Mononuclear cell (primary cell): ENCODE data around the gene CPO. TPM values are rescaled to one million over a fixed set of nuclear protein-coding genes. Genes with fewer than 3 reads are reported as not detected.

Experiments
- H3K27me3 ChIP-seq: 2 replicates; pipeline ENCODE4 v1.6.0; 2011; ENCODE audit warnings: low read length, control low read depth; ENCODE audit not compliant: insufficient read depth
- H3K4me1 ChIP-seq: 2 replicates; pipeline ENCODE4 v1.5.1; 2011; ENCODE audit warnings: mild to moderate bottlenecking, low read length, control low read depth; ENCODE audit not compliant: insufficient read depth
- H3K4me3 ChIP-seq: 2 replicates; pipeline ENCODE4 v1.5.1; 2011; ENCODE audit warnings: mild to moderate bottlenecking, low read length, moderate library complexity
- H3K9me3 ChIP-seq: 2 replicates; pipeline ENCODE4 v1.5.1; 2011; ENCODE audit warnings: low read depth, mild to moderate bottlenecking, control low read depth, low read length
- total RNA-seq: library from RNA; depleted of rRNA; stranded (reverse); fragments of >200 nt; gene quantifications from one replicate; pipeline ENCODE4 v1.2.3, GENCODE V29; 2012

CPO gene
- total RNA-seq, 1 donor: 0.21 TPM

DNA sequence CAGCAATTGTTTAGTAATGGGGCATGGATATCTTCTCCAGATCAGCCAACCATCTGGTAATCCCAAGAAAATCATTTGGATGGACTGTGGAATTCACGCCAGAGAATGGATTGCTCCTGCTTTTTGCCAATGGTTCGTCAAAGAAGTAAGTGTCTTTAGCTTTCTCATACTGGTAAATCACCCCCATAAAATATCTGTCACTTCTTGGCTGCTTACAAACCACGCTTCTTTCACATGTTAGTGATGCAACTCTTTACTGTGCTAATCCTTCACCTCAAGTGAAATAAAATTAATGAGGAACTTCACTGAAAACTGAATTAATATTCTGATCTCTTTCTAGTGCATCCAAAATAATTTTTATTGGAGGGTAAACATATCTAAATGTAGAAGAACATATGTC, 18.9 kb downstream of the CPO start:
- Histone ChIP-seq H3K27me3 (no peaks in the 10 kb centered on the region), H3K9me3 (no peaks in the 10 kb centered on the region), H3K4me1 (no peaks in the 10 kb centered on the region), H3K4me3 (no peak overlapping the region)

DNA sequence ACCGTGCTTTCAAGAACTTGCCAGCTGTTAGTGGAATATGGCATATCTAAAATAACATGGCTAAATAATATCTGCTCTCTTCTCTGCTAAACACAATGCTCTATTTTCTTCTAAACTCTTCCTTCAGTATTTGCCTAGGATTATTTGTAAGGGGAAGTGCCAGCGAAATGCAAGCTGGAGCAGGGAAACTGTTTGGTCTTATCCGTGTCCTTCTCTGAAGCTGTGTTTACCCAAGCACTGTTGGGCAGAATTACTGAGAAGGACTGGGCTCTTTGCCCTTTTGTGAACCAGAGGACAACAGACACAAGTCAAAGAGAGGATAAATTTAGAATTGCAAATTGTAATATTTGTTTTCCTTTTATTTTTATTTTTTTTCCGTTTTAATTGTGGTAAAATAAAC, 23.6 kb downstream of the CPO start:
- H3K27me3 ChIP-seq: no peaks in the 10 kb centered on the region
- H3K9me3 ChIP-seq: no peaks in the 10 kb centered on the region
- H3K4me3 ChIP-seq: no peak overlapping the region
- no peaks in the 10 kb centered on the region for H3K4me1 ChIP-seq

DNA sequence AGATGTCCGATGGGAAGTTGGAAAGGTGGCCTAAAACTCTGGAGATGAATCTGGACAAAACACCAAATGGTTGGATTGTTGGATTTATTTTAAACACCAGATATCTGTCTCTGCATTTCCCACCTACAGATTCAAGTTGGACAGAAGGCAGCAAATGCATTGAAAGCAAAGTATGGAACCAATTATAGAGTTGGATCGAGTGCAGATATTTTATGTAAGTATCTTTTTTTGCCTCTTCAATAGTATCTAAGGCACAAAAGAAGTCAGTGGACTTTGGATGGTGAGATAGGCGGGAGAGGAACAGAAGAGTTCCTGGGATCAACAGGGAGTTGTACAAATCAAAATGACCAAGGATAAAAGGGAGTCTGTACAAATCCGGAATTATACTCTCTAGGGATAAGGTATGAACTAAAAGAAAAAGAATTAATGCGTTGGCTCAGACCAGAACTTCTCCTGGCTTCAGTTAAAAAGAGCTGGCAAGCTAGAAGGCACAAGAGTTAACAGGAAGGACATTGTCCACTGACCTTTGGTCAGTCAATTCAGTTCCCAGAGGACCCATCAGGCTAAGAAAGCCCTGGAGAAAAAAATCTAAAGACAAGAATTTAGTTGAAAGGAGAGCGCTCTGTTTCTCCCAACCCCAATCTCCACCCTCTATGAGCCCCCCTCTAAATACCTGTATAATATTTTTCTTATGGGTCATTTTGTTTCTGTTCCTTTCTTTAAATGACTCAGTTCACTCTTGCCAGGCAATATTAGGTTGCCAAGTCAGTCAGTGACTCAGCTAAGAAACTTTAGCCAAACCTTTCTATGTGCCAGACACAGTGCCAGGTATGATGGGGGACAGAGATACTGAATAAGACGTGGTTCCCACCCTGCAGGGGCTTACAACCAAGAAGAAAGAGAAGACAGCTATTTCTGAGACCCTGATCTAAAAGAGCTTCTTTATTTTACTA, 29.1 kb downstream of the CPO start:
- H3K9me3 ChIP-seq: no peaks in the 10 kb centered on the region
- peaks cover 4% of the 10 kb centered on the region for H3K4me1 ChIP-seq
- no peak overlapping the region for H3K4me3 ChIP-seq
- H3K27me3 ChIP-seq: no peaks in the 10 kb centered on the region

DNA sequence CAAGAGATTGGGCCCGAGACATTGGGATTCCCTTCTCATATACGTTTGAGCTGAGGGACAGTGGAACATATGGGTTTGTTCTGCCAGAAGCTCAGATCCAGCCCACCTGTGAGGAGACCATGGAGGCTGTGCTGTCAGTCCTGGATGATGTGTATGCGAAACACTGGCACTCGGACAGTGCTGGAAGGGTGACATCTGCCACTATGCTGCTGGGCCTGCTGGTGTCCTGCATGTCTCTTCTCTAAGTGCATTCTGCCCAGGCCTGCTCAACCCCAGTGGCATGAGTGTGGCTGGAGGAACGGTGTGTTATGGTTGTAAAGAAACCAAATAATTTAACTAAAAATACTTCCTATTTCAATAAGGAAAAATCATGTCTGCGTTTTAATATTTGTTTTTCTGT, 29.9 kb downstream of the CPO start:
- no peaks in the 10 kb centered on the region for H3K9me3 ChIP-seq
- H3K27me3 ChIP-seq: no peaks in the 10 kb centered on the region
- peaks cover 4% of the 10 kb centered on the region for H3K4me1 ChIP-seq
- no peak overlapping the region for H3K4me3 ChIP-seq

DNA sequence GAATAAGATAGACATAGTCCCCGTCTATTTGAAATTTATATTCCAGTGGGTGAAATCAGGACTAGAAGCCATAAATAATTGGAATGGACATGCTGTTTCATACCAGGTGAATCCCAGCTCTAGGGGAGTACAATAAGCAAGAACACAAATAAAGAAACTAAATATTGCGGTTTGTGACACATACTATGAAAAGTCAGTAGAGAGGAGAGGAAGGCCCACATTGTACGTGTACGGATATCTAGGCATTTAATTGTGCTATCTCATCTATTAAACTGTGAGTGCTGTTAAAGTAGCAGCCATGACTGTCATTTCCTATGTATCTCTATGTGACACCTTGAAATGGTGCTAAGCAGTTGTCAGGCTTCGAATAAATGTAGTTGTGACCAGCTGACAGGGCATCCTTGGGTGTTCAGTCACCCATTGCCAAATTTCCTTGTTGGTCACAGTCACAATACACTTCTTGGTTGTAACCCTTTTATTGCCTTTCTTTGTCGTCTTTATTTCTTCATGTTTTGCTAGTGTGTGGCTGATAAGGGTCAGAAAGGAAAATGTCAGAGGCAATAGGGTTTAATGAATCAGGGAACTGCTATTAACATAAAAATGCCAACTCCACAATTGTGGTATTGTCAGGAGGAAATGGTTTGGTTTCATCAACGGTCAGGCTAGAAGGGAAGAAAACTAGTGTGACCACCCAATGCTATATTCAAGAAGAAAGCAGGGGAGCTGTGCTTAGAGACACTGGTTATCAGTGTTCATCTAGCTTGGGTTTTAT, 31.5 kb downstream of the CPO start:
- Histone ChIP-seq H3K27me3 (no peaks in the 10 kb centered on the region), H3K9me3 (no peaks in the 10 kb centered on the region), H3K4me3 (no peak overlapping the region), H3K4me1 (peaks cover 4% of the 10 kb centered on the region)

DNA sequence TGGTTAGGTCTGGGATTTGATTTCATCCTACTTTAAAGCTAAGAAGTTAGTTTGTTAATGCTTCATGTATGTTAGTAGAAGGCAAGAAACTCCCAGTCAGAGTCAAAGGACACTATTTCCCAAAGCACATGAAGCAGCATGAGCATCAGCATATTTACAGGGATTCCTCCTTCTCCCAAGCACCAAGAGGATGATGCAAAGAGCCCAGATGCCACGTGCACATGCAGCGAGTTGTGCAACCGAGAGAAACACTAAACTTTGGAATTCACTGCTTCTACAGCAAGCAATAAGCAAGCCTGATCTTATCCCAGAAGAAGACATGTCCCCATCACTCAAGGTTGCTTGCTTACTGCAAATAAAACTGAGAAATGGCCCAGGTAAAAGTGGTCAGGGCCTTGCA, 32.5 kb downstream of the CPO start:
- H3K9me3 ChIP-seq: no peaks in the 10 kb centered on the region
- no peaks in the 10 kb centered on the region for H3K27me3 ChIP-seq
- no peak overlapping the region for H3K4me3 ChIP-seq
- peaks cover 4% of the 10 kb centered on the region for H3K4me1 ChIP-seq

DNA sequence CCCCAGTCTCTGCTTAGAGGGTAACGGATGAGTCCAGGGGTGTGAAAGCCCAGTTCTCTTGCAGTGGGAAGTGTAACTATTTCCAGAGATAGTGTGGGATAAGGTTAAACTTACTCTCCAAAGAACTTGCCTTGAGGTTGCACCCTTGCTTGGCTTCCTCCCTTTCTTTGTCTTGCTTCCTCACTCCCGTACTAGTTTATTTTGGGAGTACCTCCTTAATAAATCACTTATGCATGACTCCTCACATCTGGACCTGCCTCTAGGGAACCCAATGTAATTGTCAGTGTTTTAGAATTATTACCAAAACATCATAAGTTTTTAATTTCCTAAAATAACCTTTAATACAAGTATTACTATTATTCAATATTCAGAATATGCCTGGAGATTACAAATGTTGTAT, 35.2 kb downstream of the CPO start:
- Histone ChIP-seq H3K9me3 (no peaks in the 10 kb centered on the region), H3K27me3 (no peaks in the 10 kb centered on the region), H3K4me3 (no peak overlapping the region), H3K4me1 (peaks cover 4% of the 10 kb centered on the region)

DNA sequence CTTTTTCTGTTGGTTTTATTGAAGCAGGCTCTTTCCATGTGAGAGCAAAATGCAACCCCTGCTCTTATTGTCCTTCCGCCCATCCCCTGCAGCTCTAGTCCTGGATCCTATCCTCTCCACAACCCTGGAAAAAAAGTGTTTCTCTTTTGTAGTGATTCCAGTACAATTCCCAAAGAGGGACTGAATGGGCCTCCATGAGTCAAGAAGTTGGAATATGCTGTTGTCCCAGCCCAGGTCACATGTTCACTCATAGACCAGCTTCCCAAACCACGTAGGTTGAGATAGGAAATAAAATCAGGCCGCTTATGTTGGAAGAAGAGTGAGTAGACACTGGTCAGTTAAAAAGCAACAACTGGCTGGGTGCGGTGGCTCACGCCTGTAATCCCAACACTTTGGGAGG, 39.4 kb downstream of the CPO start:
- Histone ChIP-seq H3K4me3 (no peak overlapping the region), H3K4me1 (peaks cover 16% of the 10 kb centered on the region), H3K27me3 (no peaks in the 10 kb centered on the region), H3K9me3 (no peaks in the 10 kb centered on the region)

DNA sequence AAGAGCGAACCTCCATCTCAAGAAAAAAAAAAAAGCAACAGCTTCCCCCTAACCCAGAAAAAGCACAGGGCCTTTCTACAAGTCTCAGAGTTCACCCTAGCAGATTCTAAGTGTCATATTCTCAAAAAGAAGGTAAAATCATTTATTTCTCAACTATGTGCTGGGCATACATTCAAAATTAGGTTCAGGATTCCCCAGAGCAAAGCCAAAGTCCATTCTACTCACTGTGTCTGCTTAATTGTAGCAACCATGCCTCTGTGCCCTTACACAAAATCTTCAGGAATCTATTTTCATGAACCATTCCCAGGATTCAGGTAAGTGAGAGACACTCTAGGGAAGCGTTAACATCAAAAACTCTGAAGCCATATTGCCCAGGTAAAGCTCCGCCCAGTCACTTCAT, 40.0 kb downstream of the CPO start:
- H3K4me3 ChIP-seq: no peak overlapping the region
- H3K4me1 ChIP-seq: peaks cover 23% of the 10 kb centered on the region
- H3K27me3 ChIP-seq: no peaks in the 10 kb centered on the region
- H3K9me3 ChIP-seq: no peaks in the 10 kb centered on the region

DNA sequence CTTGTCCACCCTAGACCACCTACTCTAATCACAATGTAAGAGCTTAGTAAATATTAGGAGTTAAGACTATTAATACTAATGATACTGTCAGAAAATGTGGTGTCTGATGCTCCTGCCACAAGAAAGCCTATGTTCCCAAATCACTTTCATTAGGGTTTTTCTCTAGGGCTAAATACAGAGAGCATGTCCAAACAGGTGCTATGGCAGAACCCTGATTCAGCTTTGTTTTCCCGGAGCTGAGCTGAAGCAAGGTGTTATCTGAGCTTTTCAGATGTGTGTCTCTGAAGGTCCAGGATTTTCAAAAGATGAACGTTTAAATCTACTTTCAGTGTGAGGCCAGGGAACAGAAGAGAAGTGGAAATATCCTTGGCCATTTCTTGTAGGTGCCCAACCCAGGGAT, 40.6 kb downstream of the CPO start:
- Histone ChIP-seq H3K9me3 (no peaks in the 10 kb centered on the region), H3K4me1 (peaks cover 28% of the 10 kb centered on the region), H3K4me3 (no peak overlapping the region), H3K27me3 (no peaks in the 10 kb centered on the region)

DNA sequence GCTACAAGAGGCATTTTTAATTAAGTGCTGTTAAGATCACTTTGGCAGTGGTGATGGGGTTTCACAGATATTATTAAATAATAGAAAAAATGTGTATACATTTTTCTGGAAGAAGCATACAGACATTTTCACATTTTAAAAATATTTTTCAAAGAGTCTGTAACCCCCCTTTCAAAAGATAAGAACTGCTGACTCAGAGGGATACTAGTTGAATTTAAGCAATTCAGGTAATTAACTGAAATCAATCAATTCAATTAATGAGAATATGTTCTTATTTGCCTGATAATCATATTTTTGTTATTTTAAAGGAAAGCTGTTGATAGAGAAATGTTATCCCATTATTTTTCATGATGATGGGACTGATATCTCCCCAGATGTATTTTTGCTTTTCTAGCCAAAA, 41.1 kb downstream of the CPO start:
- Histone ChIP-seq H3K4me3 (no peak overlapping the region), H3K27me3 (no peaks in the 10 kb centered on the region), H3K9me3 (no peaks in the 10 kb centered on the region), H3K4me1 (peaks cover 28% of the 10 kb centered on the region)

DNA sequence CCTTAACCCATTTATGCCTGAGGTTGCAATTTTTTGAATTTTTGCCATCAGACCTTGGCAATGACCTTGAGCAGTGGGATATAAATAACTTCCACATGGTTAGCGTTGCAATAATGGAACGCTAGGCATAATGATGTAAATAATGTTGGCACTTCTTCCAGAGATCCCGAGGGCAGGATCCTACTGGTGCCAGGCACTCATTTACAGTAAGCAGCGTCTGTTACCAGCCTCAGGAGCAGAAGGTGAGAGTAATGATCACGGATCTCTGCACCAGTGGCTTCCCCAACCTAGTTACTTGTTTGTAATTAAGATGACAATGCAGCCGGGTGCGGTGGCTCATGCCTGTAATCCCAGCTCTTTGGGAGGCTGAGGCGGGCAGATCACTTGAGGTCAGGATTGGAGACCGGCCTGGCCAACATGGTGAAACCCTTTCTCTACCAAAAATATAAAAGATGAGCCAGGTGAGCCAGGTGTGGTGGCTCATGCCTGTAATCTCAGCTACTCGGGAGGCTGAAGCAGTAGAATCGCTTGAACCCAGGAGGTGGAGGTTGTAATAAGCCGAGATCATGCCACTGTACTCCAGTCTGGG, 41.9 kb downstream of the CPO start:
- Histone ChIP-seq H3K27me3 (no peaks in the 10 kb centered on the region), H3K4me1 (peaks cover 28% of the 10 kb centered on the region), H3K9me3 (no peaks in the 10 kb centered on the region), H3K4me3 (no peak overlapping the region)

DNA sequence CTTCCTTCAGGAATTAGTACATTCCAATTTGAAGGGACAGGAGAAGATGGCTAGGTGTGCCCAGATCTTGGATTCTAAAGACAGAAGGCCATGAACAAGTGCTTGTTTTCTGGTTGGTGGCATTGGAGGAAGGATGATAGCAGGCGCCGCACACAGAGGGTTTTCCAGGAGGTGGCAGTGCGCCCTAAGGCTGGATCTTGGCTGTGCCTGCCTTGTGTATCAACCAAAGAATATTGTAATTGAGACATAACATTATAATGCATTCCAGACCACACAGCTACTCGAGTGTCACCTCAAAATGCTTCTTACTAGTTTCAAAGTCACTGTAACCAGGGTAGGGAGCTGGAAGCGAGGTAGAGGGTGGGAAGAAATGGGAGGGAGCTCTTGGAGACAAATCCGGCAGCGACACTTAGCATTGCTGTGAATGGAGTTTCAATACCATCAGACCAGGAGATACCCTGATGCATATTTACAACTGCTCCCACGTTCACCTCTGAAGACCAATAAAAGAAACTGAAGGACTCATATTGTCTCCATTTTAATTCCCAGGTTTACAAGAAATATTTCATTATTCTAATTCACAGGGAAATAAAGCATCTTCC, 42.5 kb downstream of the CPO start:
- H3K27me3 ChIP-seq: no peaks in the 10 kb centered on the region

DNA sequence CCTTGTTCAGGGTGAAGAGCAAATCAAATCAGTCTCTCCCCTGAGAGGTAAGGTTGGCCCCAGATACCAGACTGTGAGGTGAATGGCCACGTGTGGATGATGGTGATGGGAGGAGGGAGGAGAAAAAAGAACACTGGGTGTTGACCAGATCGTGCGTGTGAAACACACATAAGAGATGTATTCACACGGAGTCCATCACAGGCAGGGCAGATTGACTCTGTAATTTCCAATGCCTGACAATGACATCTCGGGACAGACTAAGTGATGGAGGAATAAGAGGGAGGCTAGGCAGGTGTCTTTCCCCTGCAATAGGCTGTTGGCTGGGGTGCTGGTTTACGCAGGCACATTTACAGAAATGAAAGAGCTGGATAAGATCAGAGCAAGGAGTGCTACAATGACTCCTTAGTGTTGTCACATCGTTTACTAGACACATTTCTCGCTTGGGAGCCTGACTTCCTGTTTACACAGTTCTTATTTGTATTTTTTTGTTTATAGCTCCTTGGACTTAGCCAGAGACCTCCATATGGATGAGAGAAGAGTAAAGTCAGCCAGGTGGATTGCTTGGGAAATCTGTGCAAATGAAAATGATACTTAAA, 43.1 kb downstream of the CPO start:
- Histone ChIP-seq H3K4me3 (no peak overlapping the region), H3K4me1 (peaks cover 28% of the 10 kb centered on the region), H3K9me3 (no peaks in the 10 kb centered on the region), H3K27me3 (no peaks in the 10 kb centered on the region)

More for the DNA sequence above, 42.5 kb downstream of the CPO start:
- peaks cover 28% of the 10 kb centered on the region for H3K4me1 ChIP-seq
- no peaks in the 10 kb centered on the region for H3K9me3 ChIP-seq
- H3K4me3 ChIP-seq: no peak overlapping the region
